Progenitor cell of endocrine pancreas (in vitro differentiated cells): ENCODE data around the gene TMIE. TPM values are rescaled to one million over a fixed set of nuclear protein-coding genes. Genes with fewer than 3 reads are reported as not detected.

Experiments
- DNase-seq: peaks from one replicate; pipeline ENCODE4 v3.0.0; 2021; ENCODE audit warnings: low spot score; ENCODE audit not compliant: unreplicated experiment
- H3K27ac Mint-ChIP-seq: 2 replicates; pipeline ENCODE4 v1.8.0; 2021; ENCODE audit warnings: mild to moderate bottlenecking, moderate library complexity, mixed read lengths
- H3K27me3 Mint-ChIP-seq: 2 replicates; pipeline ENCODE4 v1.8.0; 2021; ENCODE audit warnings: mixed read lengths
- H3K36me3 Mint-ChIP-seq: 2 replicates; pipeline ENCODE4 v1.8.0; 2022; ENCODE audit warnings: mixed read lengths; ENCODE audit not compliant: insufficient read depth
- H3K4me1 Mint-ChIP-seq: 2 replicates; pipeline ENCODE4 v1.8.0; 2021; ENCODE audit warnings: low read depth, mixed read lengths
- H3K4me3 Mint-ChIP-seq: 2 replicates; pipeline ENCODE4 v1.8.0; 2021; ENCODE audit warnings: low read depth, mild to moderate bottlenecking, moderate library complexity, mixed read lengths
- H3K9me3 Mint-ChIP-seq: 2 replicates; pipeline ENCODE4 v1.8.0; 2021; ENCODE audit warnings: low read depth, mixed read lengths
- total RNA-seq: library from RNA; stranded (reverse); gene quantifications from 2 replicates; pipeline ENCODE4 v1.2.1, GENCODE V29; 2021
- TF ChIP-seq, protein P1 (sequence below): fragments of 200-600 bp; sonication (generic); IDR thresholded peaks from one replicate; pipeline ENCODE4 v1.5.0; 2021; ENCODE audit warnings: antibody characterized with exemption, mild to moderate bottlenecking; ENCODE audit not compliant: unreplicated experiment

Gene TMIE
- total RNA-seq, 1 donor from 2014 or later = 0.50 TPM

DNA sequence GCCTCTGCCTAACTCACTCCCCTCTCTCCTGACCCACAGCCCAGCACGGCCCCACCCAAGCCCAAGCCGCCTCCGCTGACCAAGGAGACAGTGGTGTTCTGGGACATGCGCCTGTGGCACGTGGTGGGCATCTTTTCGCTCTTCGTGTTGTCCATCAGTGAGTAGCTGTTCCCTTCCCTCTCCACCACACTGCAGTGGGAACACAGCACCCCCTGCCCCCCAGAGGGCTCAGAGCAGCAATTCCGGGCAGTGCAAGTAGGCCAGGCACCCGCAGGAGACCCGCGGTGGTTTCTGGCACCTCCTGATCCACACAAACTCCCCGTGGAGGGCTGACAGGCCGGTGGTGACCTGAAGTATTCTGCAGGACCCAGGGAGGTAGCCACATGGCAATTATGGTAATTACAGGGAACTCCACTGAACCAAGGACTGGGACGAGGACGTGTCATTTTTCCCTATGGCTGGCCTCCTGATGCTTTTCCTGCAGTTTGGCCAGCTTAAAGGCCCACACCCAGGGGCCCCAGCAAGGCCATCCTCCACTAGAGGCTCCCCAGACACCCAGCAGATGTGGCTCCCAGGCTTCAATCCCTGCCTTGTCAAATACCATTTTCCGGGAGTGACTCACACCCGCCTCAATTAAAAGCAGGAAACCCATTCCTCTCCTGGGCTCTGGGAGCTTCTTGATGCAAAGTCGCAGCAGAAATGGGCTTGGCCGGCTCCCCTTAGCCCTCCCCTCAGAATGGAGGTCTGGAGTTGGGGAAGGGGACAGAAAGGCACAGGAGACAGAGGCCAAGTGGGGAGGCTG lies 4.8 kb downstream of the TMIE start:
- Mint-ChIP-seq H3K4me1 (no peaks in the 10 kb centered on the region), H3K36me3 (no peaks in the 10 kb centered on the region), H3K27me3 (peaks cover 30% of the 10 kb centered on the region), H3K4me3 (no peak overlapping the region), H3K27ac (no peak overlapping the region), H3K9me3 (no peaks in the 10 kb centered on the region)
- no peak for DNase-seq
- TF ChIP-seq, protein P1, sequence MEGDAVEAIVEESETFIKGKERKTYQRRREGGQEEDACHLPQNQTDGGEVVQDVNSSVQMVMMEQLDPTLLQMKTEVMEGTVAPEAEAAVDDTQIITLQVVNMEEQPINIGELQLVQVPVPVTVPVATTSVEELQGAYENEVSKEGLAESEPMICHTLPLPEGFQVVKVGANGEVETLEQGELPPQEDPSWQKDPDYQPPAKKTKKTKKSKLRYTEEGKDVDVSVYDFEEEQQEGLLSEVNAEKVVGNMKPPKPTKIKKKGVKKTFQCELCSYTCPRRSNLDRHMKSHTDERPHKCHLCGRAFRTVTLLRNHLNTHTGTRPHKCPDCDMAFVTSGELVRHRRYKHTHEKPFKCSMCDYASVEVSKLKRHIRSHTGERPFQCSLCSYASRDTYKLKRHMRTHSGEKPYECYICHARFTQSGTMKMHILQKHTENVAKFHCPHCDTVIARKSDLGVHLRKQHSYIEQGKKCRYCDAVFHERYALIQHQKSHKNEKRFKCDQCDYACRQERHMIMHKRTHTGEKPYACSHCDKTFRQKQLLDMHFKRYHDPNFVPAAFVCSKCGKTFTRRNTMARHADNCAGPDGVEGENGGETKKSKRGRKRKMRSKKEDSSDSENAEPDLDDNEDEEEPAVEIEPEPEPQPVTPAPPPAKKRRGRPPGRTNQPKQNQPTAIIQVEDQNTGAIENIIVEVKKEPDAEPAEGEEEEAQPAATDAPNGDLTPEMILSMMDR = no peak

DNA sequence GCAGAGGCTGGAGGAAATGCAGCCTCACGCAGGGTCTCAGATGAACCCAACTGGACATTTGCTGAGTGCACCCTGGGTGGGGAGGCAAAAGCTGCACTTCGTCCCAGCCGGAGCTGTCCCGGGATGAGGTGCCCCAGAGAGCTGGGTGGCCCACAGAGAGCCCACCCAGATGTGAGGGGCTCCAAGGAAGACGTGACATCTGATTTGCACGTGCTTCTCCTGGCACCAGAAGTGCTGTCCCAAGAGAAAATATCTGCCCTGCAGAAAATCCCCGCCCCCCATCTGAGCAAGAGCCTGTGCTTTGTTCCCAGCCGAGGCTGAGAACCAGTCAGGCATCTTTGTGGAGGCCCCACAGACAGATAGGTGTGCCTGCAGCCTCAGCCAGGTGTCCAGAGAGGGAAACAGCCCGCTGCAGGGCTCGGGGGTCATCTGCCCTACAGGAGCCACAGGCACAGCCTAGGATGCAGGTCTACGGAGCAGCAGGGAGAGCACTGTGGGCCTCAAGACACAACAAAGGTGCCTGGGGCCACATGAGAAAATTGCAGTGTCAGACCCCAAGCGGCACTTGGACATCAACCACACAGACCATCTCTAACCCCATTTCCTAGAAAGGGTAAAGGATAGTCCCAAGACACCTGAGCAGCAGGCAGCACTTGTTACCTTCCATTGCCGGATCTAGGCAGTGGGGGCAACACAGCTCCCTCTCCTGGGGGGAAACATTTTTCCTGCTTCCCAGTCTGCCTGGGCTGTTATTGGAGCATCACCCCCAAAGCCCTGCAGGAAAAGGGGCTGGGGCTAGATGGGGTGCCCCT lies 5.8 kb downstream of the TMIE start:
- no peak for DNase-seq
- Mint-ChIP-seq H3K4me1 (no peaks in the 10 kb centered on the region), H3K36me3 (no peaks in the 10 kb centered on the region), H3K27me3 (peaks cover 25% of the 10 kb centered on the region), H3K4me3 (no peak overlapping the region), H3K9me3 (no peaks in the 10 kb centered on the region), H3K27ac (no peak overlapping the region)
- TF ChIP-seq, protein P1 = no peak

DNA sequence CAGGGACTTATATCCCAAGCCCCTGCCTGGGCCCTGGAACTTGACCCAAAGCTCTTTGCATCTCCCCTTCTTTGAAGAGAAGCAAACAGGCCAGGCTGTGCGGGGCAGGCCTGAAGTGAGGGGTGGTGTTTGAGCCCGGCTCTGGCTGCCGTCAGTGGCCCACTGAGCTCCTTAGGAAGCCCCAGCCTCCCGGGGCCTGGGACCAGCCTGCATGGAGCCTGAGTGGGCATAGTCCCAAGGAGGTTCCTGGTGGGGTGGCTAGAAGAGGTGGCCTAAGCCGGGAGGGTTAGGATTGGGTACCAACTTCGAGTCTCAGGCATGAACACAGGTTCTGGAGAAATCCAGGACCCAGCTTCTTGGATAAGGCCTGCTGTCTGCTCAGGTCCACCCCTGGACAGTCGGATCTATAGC lies 6.4 kb downstream of the TMIE start:
- Mint-ChIP-seq H3K27ac (no peak overlapping the region), H3K36me3 (no peaks in the 10 kb centered on the region), H3K9me3 (no peaks in the 10 kb centered on the region), H3K27me3 (peaks cover 18% of the 10 kb centered on the region), H3K4me3 (no peak overlapping the region), H3K4me1 (no peaks in the 10 kb centered on the region)
- DNase-seq = no peak
- TF ChIP-seq, protein P1 = no peak

DNA sequence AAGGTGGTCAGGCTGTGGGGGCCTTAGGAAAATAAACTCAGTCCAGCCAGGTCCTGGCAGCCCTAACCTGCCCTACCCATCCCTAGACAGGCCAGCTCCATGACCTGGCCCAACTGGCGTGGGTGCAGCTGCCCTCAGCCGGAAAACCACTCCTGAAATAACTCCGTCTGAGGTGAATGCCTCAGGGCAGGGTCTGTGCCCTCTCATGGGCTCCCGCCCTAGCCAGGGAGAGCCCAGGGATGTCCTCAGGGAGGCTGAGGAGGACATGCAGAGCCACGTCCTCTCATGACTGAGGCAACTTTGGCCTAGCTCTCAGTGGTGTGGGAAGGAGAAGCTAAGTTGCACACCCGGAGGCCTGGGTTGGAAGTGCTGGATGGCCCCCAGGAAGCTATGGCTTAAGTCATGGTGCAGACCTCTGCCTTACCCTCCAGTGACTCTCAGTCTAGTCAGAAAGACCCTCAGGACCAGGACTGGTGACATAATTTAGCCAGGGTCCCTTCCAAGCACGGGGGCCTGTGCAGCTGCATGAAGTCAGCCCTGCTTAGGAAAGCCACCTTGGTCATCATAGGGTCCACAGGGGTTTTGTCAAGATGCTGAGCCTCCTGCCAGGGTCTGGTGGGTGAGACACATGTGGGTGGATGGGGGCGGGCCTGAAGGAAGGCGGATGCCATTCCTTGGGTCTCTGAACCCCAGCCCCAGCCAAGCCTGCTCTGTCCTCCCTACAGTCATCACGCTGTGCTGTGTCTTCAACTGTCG lies 7.4 kb downstream of the TMIE start:
- H3K4me3 Mint-ChIP-seq = no peak overlapping the region
- H3K9me3 Mint-ChIP-seq = no peaks in the 10 kb centered on the region
- TF ChIP-seq, protein P1 = no peak
- no peak overlapping the region for H3K27ac Mint-ChIP-seq
- H3K36me3 Mint-ChIP-seq = no peaks in the 10 kb centered on the region
- no peaks in the 10 kb centered on the region for H3K4me1 Mint-ChIP-seq
- peaks cover 9% of the 10 kb centered on the region for H3K27me3 Mint-ChIP-seq
- DNase-seq = no peak

DNA sequence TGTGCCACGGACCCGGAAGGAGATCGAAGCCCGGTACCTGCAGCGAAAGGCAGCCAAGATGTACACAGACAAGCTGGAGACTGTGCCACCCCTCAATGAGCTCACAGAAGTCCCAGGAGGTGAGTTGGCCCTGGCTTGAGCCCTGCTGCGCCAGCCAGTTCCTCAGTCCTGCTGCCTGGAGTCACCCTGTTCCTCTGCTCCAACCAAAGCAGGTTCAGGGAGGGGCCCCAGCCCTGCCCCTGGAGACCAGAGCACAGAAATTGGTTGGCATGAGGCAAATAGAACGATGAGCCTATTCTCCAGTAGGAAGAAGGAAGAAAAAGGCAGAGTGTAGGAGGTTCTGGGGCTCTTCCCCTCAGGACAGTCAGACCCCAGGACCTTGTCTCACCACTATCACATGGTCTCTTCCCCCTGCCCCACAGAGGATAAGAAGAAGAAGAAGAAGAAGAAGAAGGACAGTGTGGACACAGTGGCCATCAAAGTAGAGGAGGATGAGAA lies 8.0 kb downstream of the TMIE start:
- Mint-ChIP-seq H3K36me3 (no peaks in the 10 kb centered on the region), H3K27me3 (peaks cover 4% of the 10 kb centered on the region), H3K9me3 (no peaks in the 10 kb centered on the region), H3K4me1 (no peaks in the 10 kb centered on the region), H3K27ac (no peak overlapping the region), H3K4me3 (no peak overlapping the region)
- TF ChIP-seq, protein P1 = no peak
- DNase-seq = no peak
